ENCODE results near the gene SUFU.

Gene SUFU

DNA sequence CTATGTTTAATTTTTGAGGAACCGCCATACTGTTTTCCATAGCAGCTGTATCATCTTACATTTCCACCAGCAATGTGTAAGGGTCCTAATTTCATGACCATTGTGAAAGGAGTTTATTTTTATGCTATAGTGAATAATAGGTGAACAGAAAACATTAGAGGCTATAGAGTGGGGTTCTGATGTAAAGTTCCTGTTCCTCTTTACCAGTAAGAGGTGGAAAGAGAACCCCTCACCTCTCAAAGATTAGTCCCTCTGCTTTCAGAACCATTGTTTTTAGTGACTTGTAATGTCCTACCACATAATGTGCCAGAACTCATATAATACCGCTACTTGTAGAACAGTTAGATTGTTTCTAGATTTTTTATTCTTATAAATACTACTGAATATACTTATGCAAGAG is 34.2 kb downstream of the SUFU start:
- TF ChIP-seq, protein P1, sequence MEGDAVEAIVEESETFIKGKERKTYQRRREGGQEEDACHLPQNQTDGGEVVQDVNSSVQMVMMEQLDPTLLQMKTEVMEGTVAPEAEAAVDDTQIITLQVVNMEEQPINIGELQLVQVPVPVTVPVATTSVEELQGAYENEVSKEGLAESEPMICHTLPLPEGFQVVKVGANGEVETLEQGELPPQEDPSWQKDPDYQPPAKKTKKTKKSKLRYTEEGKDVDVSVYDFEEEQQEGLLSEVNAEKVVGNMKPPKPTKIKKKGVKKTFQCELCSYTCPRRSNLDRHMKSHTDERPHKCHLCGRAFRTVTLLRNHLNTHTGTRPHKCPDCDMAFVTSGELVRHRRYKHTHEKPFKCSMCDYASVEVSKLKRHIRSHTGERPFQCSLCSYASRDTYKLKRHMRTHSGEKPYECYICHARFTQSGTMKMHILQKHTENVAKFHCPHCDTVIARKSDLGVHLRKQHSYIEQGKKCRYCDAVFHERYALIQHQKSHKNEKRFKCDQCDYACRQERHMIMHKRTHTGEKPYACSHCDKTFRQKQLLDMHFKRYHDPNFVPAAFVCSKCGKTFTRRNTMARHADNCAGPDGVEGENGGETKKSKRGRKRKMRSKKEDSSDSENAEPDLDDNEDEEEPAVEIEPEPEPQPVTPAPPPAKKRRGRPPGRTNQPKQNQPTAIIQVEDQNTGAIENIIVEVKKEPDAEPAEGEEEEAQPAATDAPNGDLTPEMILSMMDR (IDR thresholded peaks at IDR 0.05; ENCODE audit: control insufficient read depth, extremely low read depth, insufficient read depth) = no peak
- DNase-seq (ENCODE audit: low read depth) = no peak
- H3K4me3 ChIP-seq (ENCODE audit: low read depth, low read length) = no peak overlapping the region

GRCh38 chr10:102538811-102539210 is 35.0 kb downstream of the SUFU start:
- DNase-seq (ENCODE audit: low read depth) = no peak
- H3K4me3 ChIP-seq (ENCODE audit: low read depth, low read length) = no peak overlapping the region
- TF ChIP-seq, protein P1 (IDR thresholded peaks at IDR 0.05; ENCODE audit: control insufficient read depth, extremely low read depth, insufficient read depth) = no peak

- no peak overlapping the region for H3K4me3 ChIP-seq (ENCODE audit: low read depth, low read length)
- DNase-seq (ENCODE audit: low read depth) = no peak
- TF ChIP-seq, protein P1 (IDR thresholded peaks at IDR 0.05; ENCODE audit: control insufficient read depth, extremely low read depth, insufficient read depth) = peak; percentile 23; the same call in 1 of the 2 replicates
These were observed 36.3 kb downstream of the SUFU start for GRCh38 chr10:102540023-102540422.

- no peak for DNase-seq (ENCODE audit: low read depth)
- no peak overlapping the region for H3K4me3 ChIP-seq (ENCODE audit: low read depth, low read length)
- TF ChIP-seq, protein P1 (IDR thresholded peaks at IDR 0.05; ENCODE audit: control insufficient read depth, extremely low read depth, insufficient read depth) = no peak
These were observed 39.1 kb downstream of the SUFU start for GRCh38 chr10:102542800-102543418.

DNA sequence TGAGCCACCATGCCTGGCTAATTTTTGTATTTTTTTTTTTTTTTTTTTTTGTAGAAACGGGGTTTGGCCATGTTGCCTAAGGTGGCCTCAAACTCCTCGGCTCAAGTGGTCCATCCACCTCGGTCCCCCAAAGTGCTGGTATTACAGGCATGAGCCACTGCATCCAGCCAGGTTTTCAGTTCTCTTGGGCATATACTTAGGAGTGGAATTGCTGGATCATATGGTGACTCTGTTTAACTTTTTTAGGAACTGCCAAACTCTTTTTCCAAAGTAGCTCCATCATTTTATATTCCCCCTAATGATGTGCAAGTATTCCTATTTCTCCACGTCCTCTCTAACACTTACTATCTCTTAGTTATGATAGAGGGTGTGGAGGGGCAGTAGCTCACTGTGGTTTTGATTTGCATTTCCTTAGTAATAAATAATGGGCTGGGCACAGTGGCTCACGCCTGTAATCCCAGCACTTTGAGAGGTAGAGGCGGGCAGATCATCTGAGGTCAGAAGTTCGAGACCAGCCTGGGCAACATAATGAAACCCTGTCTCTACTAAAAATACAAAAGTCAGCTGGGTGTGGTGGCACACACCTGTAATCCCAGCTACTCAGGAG is 41.6 kb downstream of the SUFU start:
- no peak for DNase-seq (ENCODE audit: low read depth)
- TF ChIP-seq, protein P1 (IDR thresholded peaks at IDR 0.05; ENCODE audit: control insufficient read depth, extremely low read depth, insufficient read depth) = no peak
- H3K4me3 ChIP-seq (ENCODE audit: low read depth, low read length) = no peak overlapping the region

DNA sequence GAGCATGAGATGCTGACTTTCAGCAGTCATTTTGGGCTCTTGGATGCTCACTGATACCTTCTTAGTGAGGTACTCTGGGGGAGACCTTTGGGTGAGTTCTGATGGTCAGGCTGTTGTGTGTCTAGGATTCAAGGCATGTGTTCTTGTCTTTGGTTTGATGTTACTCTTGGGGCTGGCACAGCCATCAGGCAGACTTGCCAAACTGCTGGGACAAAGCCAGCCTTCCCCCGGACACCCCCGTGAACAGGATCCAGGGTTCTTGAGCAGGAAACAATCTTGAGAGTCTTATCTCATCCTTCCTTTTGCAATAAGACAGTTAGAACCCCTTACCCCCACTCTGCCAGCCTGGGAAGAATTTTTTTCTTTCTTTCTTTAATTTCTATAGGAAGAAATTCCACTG is 42.2 kb downstream of the SUFU start:
- no peak for DNase-seq (ENCODE audit: low read depth)
- no peak overlapping the region for H3K4me3 ChIP-seq (ENCODE audit: low read depth, low read length)
- TF ChIP-seq, protein P1 (IDR thresholded peaks at IDR 0.05; ENCODE audit: control insufficient read depth, extremely low read depth, insufficient read depth) = no peak

Measured in LNCaP clone FGC (cell line).